Neutrophil (primary cell): ENCODE data around the gene SPDL1.

ENCODE experiments used
- H3K27ac ChIP-seq: fragments of 200-600 bp; sonication (generic); 2 replicates; pipeline ENCODE4 v1.5.1; 2016; ENCODE audit warnings: mild to moderate bottlenecking, moderate library complexity
- H3K27me3 ChIP-seq: fragments of 200-600 bp; sonication (generic); 2 replicates; pipeline ENCODE4 v1.6.0; 2016; ENCODE audit warnings: mild to moderate bottlenecking
- H3K36me3 ChIP-seq: fragments of 200-600 bp; sonication (generic); 2 replicates; pipeline ENCODE4 v1.5.1; 2017
- H3K4me1 ChIP-seq, 2 experiments: fragments of 200-600 bp in 1 of 2; sonication (generic) in 1 of 2; 1 replicate in 1 of 2; 2 replicates in 1 of 2; pipeline versions ENCODE4 v1.5.1 to v1.6.1; 2013 to 2016; ENCODE audit warnings: low read depth in 1 of 2, low read length in 1 of 2, mild to moderate bottlenecking in 1 of 2, moderate library complexity in 1 of 2; ENCODE audit not compliant: control insufficient read depth in 1 of 2, insufficient read depth in 1 of 2
- H3K4me3 ChIP-seq, 2 experiments: fragments of 200-600 bp in 1 of 2; sonication (generic) in 1 of 2; 1 replicate in 1 of 2; 2 replicates in 1 of 2; pipeline ENCODE4 v1.5.1; 2013 to 2016; ENCODE audit warnings: low read depth in 1 of 2, low read length in 1 of 2, mild to moderate bottlenecking in 1 of 2, moderate library complexity in 1 of 2
- H3K9me3 ChIP-seq: fragments of 200-600 bp; sonication (generic); 2 replicates; pipeline ENCODE4 v1.5.1; 2016
- TF ChIP-seq, protein P1 (sequence below): fragments of 200-600 bp; sonication (generic); IDR thresholded peaks from 2 replicates; pipeline ENCODE4 v1.5.1; 2016; ENCODE audit warnings: antibody characterized with exemption

The SPDL1 gene

DNA sequence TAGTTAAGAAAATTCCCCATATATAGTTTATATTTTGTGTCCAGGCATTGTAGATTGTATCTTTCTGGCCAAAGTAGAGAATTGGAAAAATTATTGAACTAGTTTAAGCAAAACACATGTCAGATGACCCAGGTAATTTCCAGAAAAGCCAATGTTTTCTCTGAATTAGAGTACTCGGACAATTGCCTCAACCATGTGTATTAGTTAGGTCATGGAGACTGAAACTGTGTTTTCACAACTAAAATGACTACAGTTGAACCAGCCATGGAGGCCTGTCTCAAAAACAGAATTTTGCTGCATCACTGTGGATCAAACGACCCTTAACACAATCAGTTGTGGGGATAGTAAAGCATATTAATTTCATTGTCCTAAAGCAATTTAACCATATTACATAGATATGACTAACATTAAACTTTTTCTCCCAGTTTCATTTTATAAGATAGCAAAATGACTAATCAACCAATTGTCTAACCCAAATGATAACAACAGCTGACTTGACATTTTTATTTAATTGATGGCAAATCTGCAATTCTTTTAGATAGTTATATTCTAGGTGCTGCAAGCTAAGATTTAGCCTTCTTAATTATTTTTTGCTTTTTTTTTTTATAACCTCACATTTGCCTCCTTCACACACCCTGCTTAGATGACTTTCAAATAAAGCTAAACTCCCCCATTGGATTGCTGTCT, 39.2 kb upstream of the SPDL1 start:
- no peaks in the 10 kb centered on the region for H3K9me3 ChIP-seq
- H3K4me1 ChIP-seq, result no peaks in the 10 kb centered on the region
- TF ChIP-seq, protein P1, sequence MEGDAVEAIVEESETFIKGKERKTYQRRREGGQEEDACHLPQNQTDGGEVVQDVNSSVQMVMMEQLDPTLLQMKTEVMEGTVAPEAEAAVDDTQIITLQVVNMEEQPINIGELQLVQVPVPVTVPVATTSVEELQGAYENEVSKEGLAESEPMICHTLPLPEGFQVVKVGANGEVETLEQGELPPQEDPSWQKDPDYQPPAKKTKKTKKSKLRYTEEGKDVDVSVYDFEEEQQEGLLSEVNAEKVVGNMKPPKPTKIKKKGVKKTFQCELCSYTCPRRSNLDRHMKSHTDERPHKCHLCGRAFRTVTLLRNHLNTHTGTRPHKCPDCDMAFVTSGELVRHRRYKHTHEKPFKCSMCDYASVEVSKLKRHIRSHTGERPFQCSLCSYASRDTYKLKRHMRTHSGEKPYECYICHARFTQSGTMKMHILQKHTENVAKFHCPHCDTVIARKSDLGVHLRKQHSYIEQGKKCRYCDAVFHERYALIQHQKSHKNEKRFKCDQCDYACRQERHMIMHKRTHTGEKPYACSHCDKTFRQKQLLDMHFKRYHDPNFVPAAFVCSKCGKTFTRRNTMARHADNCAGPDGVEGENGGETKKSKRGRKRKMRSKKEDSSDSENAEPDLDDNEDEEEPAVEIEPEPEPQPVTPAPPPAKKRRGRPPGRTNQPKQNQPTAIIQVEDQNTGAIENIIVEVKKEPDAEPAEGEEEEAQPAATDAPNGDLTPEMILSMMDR, result no peak

GRCh38 chr5:169545762-169546161, 37.8 kb upstream of the SPDL1 start:
- no peak overlapping the region for H3K27ac ChIP-seq
- no peaks in the 10 kb centered on the region for H3K36me3 ChIP-seq
- peaks cover 46% of the 10 kb centered on the region for H3K27me3 ChIP-seq
- no peak overlapping the region for H3K4me3 ChIP-seq
- H3K9me3 ChIP-seq, result no peaks in the 10 kb centered on the region
- TF ChIP-seq, protein P1, result no peak
- no peaks in the 10 kb centered on the region for H3K4me1 ChIP-seq

More for the DNA sequence above, 39.2 kb upstream of the SPDL1 start:
- H3K27ac ChIP-seq, result no peak overlapping the region
- H3K4me3 ChIP-seq, result no peak overlapping the region
- H3K27me3 ChIP-seq, result peaks cover 39% of the 10 kb centered on the region
- H3K36me3 ChIP-seq, result no peaks in the 10 kb centered on the region

- H3K9me3 ChIP-seq, result no peaks in the 10 kb centered on the region
- TF ChIP-seq, protein P1, result no peak
- no peaks in the 10 kb centered on the region for H3K36me3 ChIP-seq
- no peak overlapping the region for H3K27ac ChIP-seq
- no peak overlapping the region for H3K4me3 ChIP-seq
- no peaks in the 10 kb centered on the region for H3K4me1 ChIP-seq
- peaks cover 52% of the 10 kb centered on the region for H3K27me3 ChIP-seq
Observed at GRCh38 chr5:169546346-169546745, 37.2 kb upstream of the SPDL1 start.

DNA sequence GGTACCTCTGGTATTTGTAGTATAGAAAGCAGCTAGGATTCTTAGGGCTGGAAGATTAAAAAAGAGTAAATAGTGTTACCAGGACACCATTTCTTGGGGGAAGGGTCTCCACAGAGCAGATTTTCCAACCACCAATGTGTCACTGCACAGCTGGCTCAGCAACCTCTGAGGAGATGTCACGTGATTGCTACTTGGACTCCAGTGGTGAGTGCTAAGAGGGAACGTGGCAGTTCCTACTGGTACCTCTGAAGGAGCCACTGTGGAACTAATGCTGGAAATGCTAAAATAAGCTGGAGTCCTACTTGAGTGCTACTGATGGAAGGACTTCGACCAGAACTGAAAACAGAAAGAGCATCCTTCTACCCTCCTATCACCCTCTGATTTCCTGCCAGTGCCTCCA, 36.1 kb upstream of the SPDL1 start:
- TF ChIP-seq, protein P1, result no peak
- Histone ChIP-seq H3K4me1 (no peaks in the 10 kb centered on the region), H3K36me3 (no peaks in the 10 kb centered on the region), H3K27me3 (peaks cover 62% of the 10 kb centered on the region), H3K4me3 (no peak overlapping the region), H3K27ac (no peak overlapping the region), H3K9me3 (no peaks in the 10 kb centered on the region)

DNA sequence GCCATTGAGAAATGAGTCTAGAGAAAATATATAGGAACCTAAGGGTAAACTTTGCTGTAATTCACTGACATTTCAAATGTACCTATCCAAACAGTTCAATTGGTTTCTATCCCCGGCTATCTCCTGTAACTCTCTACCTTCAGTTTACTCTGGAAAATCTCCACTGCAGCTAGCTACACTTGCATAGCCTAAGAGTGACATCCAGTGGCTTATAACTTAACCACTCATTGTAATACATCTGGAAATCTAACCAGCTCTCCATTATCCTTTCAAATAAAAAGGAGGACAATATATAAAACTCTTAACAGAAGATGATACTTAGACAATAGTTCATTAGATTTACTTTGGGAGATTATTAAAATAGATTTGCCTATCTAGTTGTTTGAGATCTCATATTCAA, 35.3 kb upstream of the SPDL1 start:
- Histone ChIP-seq H3K27ac (no peak overlapping the region), H3K4me3 (no peak overlapping the region), H3K27me3 (peaks cover 62% of the 10 kb centered on the region), H3K9me3 (no peaks in the 10 kb centered on the region), H3K36me3 (no peaks in the 10 kb centered on the region), H3K4me1 (no peaks in the 10 kb centered on the region)
- TF ChIP-seq, protein P1, result no peak
